OCI-LY1 (cell line): ENCODE results near the gene VEPH1.

Source experiments
- H2AFZ ChIP-seq: fragments of 200-600 bp; sonication (generic), shearing (Covaris generic); 2 replicates; pipeline ENCODE4 v1.6.0; 2014; ENCODE audit warnings: antibody characterized with exemption, mild to moderate bottlenecking, low read length
- H3F3A ChIP-seq: fragments of 200-600 bp; sonication (generic), shearing (Covaris generic); 2 replicates; pipeline ENCODE4 v1.6.0; 2014; ENCODE audit warnings: mild to moderate bottlenecking, antibody characterized with exemption, low read length, moderate library complexity; ENCODE audit not compliant: insufficient read depth
- H3K27ac ChIP-seq: fragments of 200-600 bp; sonication (generic); 2 replicates; pipeline ENCODE4 v1.5.1; 2014; ENCODE audit warnings: low read length, mixed run types, mild to moderate bottlenecking, low read depth; ENCODE audit not compliant: poor library complexity, severe bottlenecking
- H3K27me3 ChIP-seq: fragments of 200-600 bp; sonication (generic); 2 replicates; pipeline ENCODE4 v1.6.0; 2014; ENCODE audit warnings: antibody characterized with exemption, mild to moderate bottlenecking, low read length, moderate library complexity; ENCODE audit not compliant: insufficient read depth
- H3K36me3 ChIP-seq: fragments of 200-600 bp; sonication (generic); 2 replicates; pipeline ENCODE4 v1.6.1; 2014; ENCODE audit warnings: mild to moderate bottlenecking, antibody characterized with exemption, low read length, moderate library complexity, mixed read lengths; ENCODE audit not compliant: insufficient read depth
- H3K4me1 ChIP-seq: fragments of 200-600 bp; sonication (generic); 2 replicates; pipeline ENCODE4 v1.5.1; 2014; ENCODE audit warnings: mild to moderate bottlenecking, low read length, moderate library complexity; ENCODE audit not compliant: insufficient read depth, severe bottlenecking
- H3K4me2 ChIP-seq: fragments of 200-600 bp; sonication (generic), shearing (Covaris generic); 2 replicates; pipeline ENCODE4 v1.6.1; 2014; ENCODE audit warnings: low read length
- H3K4me3 ChIP-seq: fragments of 200-600 bp; sonication (generic); 2 replicates; pipeline ENCODE4 v1.5.1; 2014; ENCODE audit warnings: low read length, low read depth, mild to moderate bottlenecking, mixed read lengths; ENCODE audit not compliant: poor library complexity, severe bottlenecking
- H3K79me2 ChIP-seq: fragments of 200-600 bp; shearing (Covaris generic); 2 replicates; pipeline ENCODE4 v1.6.1; 2016; ENCODE audit warnings: mixed run types, low read length, mixed read lengths; ENCODE audit not compliant: insufficient read depth
- H3K9ac ChIP-seq: fragments of 200-600 bp; sonication (generic), shearing (Covaris generic); 2 replicates; pipeline ENCODE4 v1.6.1; 2014; ENCODE audit warnings: mild to moderate bottlenecking, low read length, mixed read lengths
- H3K9me2 ChIP-seq: fragments of 200-600 bp; sonication (generic), shearing (Covaris generic); 2 replicates; pipeline ENCODE4 v1.6.1; 2014; ENCODE audit warnings: low read depth, mild to moderate bottlenecking, low read length, mixed read lengths
- H3K9me3 ChIP-seq: fragments of 200-600 bp; shearing (Covaris generic); 2 replicates; pipeline ENCODE4 v1.6.1; 2014; ENCODE audit warnings: low read length, mixed read lengths
- H4K20me1 ChIP-seq: fragments of 200-600 bp; sonication (generic), shearing (Covaris generic); 2 replicates; pipeline ENCODE4 v1.6.0; 2016; ENCODE audit warnings: mild to moderate bottlenecking, low read length; ENCODE audit not compliant: insufficient read depth
- EZH2 ChIP-seq: fragments of 200-600 bp; sonication (generic), shearing (Covaris generic); IDR thresholded peaks from 2 replicates; pipeline ENCODE4 v1.8.0; 2017; ENCODE audit warnings: borderline replicate concordance, mixed run types, mild to moderate bottlenecking, antibody characterized with exemption, low read length, moderate library complexity, mixed read lengths
- TF ChIP-seq, protein P1 (sequence below): fragments of 200-600 bp; sonication (generic), shearing (Covaris generic); IDR thresholded peaks from 2 replicates; pipeline ENCODE4 v1.5.1; 2017; ENCODE audit warnings: mild to moderate bottlenecking, antibody characterized with exemption, low read length, moderate library complexity, mixed read lengths

VEPH1 gene

DNA sequence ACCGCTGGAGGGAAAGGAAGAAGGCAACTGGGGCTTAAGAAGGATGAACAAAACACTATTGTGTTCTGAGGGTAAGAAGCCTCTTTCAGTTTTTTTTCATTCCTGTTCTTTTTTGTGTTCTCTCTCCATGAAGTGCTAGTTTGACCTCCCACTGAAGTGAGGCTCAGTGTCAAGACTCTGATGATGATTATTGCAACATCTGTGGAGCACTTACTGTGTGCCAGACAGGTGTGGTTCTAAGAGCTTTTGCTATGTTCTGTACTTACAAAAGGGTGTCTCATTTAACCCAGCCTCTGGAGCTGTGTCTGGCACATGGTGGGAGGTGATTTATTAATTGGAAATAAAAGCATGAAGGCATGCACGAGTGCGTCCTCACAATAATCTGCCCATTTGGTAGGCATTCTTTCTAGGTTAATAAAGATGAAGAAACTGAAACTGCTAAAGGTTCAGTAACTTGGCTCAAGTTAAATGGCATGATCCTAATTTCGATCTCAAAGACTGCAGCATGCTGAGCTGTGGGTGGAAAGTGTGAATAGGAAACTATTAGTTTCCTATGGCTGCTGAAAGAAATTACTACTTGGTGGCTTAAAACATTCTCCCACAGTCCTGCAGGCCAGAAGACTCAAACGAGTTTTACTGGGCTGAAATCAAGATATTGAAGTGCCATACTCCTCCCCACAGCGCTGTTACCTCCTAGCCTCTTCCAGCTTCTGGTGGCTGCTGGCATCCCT is 38.5 kb upstream of the VEPH1 start:
- Histone ChIP-seq H3K4me2 (no peak overlapping the region), H3K27me3 (no peaks in the 10 kb centered on the region), H3F3A (no peaks in the 10 kb centered on the region), H4K20me1 (no peaks in the 10 kb centered on the region), H3K9ac (no peak overlapping the region), H3K9me2 (no peaks in the 10 kb centered on the region), H3K27ac (no peak overlapping the region), H2AFZ (no peak overlapping the region), H3K4me3 (no peak overlapping the region), H3K36me3 (no peaks in the 10 kb centered on the region), H3K79me2 (no peaks in the 10 kb centered on the region), H3K4me1 (no peaks in the 10 kb centered on the region), H3K9me3 (no peaks in the 10 kb centered on the region)
- no peak for TF ChIP-seq EZH2
- TF ChIP-seq, protein P1, sequence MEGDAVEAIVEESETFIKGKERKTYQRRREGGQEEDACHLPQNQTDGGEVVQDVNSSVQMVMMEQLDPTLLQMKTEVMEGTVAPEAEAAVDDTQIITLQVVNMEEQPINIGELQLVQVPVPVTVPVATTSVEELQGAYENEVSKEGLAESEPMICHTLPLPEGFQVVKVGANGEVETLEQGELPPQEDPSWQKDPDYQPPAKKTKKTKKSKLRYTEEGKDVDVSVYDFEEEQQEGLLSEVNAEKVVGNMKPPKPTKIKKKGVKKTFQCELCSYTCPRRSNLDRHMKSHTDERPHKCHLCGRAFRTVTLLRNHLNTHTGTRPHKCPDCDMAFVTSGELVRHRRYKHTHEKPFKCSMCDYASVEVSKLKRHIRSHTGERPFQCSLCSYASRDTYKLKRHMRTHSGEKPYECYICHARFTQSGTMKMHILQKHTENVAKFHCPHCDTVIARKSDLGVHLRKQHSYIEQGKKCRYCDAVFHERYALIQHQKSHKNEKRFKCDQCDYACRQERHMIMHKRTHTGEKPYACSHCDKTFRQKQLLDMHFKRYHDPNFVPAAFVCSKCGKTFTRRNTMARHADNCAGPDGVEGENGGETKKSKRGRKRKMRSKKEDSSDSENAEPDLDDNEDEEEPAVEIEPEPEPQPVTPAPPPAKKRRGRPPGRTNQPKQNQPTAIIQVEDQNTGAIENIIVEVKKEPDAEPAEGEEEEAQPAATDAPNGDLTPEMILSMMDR: no peak

DNA sequence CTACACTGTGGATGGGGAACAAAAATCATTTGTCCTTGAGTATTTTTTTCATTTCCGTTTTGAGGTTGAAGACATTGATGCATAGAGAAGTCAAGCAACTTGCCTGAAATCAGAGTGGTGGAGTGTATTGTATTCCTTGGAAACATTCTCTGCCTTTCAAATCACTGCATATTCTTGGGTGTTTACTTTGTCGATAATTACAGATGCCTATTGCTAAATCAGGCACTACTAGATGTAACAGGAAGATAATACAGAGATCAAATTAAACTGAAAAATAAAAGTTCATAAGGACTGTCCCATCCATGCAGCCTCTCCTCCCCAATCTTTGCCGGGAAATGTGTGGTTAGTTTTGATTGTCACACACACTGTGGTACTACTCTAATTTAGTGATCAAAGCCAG is 37.4 kb upstream of the VEPH1 start:
- Histone ChIP-seq H3K9me3 (no peaks in the 10 kb centered on the region), H3K79me2 (no peaks in the 10 kb centered on the region), H3K9ac (no peak overlapping the region), H3K4me1 (no peaks in the 10 kb centered on the region), H3K4me2 (no peak overlapping the region), H3K9me2 (no peaks in the 10 kb centered on the region), H3K27me3 (no peaks in the 10 kb centered on the region), H3F3A (no peaks in the 10 kb centered on the region), H4K20me1 (no peaks in the 10 kb centered on the region), H3K4me3 (no peak overlapping the region), H3K36me3 (no peaks in the 10 kb centered on the region), H2AFZ (no peak overlapping the region), H3K27ac (no peak overlapping the region)
- TF ChIP-seq, protein P1: no peak
- TF ChIP-seq EZH2: no peak

DNA sequence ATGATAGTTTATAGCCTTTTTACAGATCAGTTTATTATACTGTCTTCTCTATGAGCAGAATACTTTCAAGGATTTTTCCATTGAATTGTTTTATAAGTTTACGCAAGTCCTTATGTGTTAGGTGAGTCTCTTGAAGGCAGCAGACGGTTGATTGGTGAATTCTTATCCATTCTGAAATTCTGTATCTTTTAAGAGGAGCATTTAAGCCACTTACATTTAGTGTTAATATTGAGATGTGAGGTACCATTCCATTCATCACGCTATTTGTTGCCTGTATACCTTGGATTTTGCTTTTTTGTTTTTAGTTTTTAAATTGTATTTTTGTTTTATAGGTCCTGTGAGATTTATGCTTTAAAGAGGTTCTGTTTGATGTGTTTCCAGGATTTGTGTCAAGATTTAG is 32.5 kb upstream of the VEPH1 start:
- Histone ChIP-seq H3K9me2 (no peaks in the 10 kb centered on the region), H3K27ac (no peak overlapping the region), H3K79me2 (no peaks in the 10 kb centered on the region)

More for the DNA sequence above, 32.5 kb upstream of the VEPH1 start:
- H3K9ac ChIP-seq: no peak overlapping the region
- no peaks in the 10 kb centered on the region for H3K9me3 ChIP-seq
- TF ChIP-seq, protein P1: no peak
- TF ChIP-seq EZH2: no peak
- no peak overlapping the region for H3K4me3 ChIP-seq
- H3K36me3 ChIP-seq: no peaks in the 10 kb centered on the region
- no peak overlapping the region for H3K4me2 ChIP-seq
- H3F3A ChIP-seq: no peaks in the 10 kb centered on the region
- H4K20me1 ChIP-seq: no peaks in the 10 kb centered on the region
- no peaks in the 10 kb centered on the region for H3K27me3 ChIP-seq
- H2AFZ ChIP-seq: no peak overlapping the region
- H3K4me1 ChIP-seq: no peaks in the 10 kb centered on the region
